Mammary epithelial cell (primary cell): ENCODE measurements around the gene PIP4K2A.

Source experiments
- EZH2 ChIP-seq: IDR thresholded peaks from 2 replicates; pipeline ENCODE4 v1.6.1; 2012; ENCODE audit warnings: low read length, inconsistent platforms, borderline replicate concordance
- TF ChIP-seq, protein P1 (sequence below), 2 donors: IDR thresholded peaks in 1 of 2; conservative IDR thresholded peaks in 1 of 2; 2 replicates each; pipeline ENCODE4 v1.5.1; 2011 to 2012; ENCODE audit warnings: inconsistent platforms in 2 of 2, low read length in 2 of 2, mild to moderate bottlenecking in 2 of 2, control low read depth in 1 of 2, low read depth in 1 of 2; ENCODE audit not compliant: insufficient read depth in 1 of 2; ENCODE audit errors: extremely low read depth in 1 of 2

DNA sequence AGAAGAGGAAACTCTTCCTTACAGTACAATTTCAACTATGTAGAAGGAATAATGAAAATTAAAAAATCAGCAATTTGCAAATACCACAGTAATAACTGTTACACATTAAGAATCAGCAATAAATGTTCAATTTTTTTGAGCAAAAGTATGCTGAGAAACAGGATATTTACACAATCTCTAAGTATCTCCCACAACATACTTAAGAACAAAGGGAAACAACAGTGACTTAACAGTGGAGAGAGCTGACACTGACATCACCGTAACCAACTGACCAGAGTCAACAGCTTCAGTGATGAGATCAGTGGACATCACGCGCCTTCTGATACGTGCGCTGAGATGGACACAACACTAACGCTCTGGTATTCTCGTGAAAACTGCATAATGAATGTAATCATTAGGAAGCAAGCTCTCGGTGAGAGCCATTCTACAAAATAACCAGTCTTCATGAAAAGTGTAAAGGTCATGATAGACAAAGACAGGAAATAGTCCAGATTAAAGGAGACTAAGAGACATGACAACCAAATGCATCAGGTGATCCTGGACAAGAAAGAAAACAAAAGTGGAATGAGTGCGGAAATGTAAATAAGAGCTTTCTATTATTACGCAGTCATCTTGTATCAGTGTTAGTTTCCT, 82.6 kb downstream of the PIP4K2A start:
- TF ChIP-seq, protein P1, sequence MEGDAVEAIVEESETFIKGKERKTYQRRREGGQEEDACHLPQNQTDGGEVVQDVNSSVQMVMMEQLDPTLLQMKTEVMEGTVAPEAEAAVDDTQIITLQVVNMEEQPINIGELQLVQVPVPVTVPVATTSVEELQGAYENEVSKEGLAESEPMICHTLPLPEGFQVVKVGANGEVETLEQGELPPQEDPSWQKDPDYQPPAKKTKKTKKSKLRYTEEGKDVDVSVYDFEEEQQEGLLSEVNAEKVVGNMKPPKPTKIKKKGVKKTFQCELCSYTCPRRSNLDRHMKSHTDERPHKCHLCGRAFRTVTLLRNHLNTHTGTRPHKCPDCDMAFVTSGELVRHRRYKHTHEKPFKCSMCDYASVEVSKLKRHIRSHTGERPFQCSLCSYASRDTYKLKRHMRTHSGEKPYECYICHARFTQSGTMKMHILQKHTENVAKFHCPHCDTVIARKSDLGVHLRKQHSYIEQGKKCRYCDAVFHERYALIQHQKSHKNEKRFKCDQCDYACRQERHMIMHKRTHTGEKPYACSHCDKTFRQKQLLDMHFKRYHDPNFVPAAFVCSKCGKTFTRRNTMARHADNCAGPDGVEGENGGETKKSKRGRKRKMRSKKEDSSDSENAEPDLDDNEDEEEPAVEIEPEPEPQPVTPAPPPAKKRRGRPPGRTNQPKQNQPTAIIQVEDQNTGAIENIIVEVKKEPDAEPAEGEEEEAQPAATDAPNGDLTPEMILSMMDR (conservative IDR thresholded peaks at IDR 0.05 in 1 of 2, IDR thresholded peaks at IDR 0.05 in 1 of 2; ENCODE audit: extremely low read depth in 1 of 2, insufficient read depth in 1 of 2, low read depth in 1 of 2, low read length in 2 of 2), result no peak
- TF ChIP-seq EZH2, result no peak
